ENCODE data around the gene HNRNPH1.
"Not testable (repeated sequence)": the region's sequence is repeated elsewhere in the genome, so short reads cannot be mapped to it uniquely, and the experiment has no call there.

The HNRNPH1 gene, protein sequence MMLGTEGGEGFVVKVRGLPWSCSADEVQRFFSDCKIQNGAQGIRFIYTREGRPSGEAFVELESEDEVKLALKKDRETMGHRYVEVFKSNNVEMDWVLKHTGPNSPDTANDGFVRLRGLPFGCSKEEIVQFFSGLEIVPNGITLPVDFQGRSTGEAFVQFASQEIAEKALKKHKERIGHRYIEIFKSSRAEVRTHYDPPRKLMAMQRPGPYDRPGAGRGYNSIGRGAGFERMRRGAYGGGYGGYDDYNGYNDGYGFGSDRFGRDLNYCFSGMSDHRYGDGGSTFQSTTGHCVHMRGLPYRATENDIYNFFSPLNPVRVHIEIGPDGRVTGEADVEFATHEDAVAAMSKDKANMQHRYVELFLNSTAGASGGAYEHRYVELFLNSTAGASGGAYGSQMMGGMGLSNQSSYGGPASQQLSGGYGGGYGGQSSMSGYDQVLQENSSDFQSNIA

DNA sequence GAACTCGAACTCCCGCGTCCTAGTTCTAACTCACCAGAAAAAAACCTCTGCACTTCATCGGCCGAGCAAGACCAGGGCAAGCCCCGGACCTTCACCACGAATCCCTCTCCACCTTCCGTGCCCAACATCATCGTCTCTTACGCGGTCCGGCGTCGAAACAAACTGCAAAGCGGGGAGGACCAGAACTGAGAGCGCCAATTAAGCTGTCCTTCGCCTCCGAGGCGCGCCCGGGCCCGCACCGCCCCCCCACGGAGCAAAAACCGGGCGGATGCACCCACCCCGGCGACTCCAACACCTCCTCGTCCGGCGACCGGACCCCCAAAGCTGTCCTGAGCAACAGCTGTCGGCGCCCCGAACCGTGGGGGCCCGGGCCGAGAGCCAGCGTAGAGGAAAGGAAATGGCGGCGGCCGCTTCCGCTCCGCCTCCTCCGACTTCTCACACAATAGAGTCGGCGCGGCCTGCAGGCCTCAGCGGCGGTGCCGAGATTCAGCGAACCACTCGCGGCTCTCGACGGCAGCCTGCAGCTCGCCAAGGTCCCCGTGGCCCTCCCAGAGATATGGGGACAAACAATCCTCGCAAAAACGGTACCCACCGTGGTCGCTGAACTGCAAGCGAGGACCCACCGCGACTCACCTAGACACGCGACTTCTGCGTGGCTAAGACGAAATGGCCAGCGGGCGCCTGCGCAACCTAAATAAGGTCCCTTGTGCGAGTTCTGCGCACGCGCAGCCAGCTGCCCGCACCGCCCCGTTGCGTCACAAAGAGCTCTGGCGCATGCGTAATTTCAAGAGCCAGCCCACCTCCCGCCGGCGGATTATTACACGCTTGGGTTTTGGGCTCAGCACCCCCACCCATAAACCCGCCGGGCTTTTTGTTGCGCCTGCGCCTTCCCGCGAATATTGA, at the start of gene HNRNPH1:
HNRNPH1 (minus strand) TSS at position 669 of the 903 bp plus-strand sequence; CDS start at position 131, 538 bp downstream.
- peak; percentile 99 for DNase-seq (ENCODE audit: low spot score)

DNA sequence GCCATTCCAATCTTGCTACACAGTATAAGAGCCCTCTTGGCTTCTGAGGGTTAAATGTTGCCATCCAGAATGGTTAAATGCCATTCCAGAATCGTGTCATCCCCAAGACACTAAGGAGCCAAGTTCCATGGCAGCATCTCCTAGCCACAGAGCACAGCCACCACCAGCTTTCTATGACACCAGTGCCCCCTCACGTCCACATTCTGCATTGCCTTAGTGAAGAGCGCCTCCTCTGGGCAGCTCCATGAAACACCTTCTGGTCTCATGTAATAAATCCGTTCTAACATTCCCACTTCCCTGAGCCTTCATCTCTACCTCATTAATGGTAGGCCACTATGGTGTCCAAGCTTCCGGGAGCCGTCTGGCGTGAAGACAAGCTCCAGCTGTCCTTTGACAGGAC, 44.9 kb upstream of the HNRNPH1 start:
- DNase-seq (ENCODE audit: low spot score): peak; percentile 78

DNA sequence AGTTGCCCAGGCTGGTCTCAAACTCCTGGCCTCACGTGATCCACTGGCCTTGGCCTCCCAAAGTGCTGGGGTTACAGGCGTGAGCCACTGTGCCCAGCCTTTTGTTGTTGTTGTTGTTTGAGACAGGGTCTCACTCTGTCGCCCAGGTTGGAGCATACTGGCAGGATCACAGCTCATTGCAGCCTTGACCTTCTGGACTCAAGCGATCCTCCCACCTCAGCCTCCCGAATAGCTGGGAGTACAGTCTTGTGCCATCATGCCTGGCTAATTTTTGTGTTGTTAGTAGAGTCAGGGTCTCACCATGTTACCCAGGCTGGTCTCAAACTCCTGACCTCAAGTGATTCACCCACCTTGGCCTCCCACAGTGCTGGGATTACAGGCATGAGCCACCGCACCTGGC, 38.2 kb upstream of the HNRNPH1 start:
- DNase-seq (ENCODE audit: low spot score): not testable (repeated sequence)

DNA sequence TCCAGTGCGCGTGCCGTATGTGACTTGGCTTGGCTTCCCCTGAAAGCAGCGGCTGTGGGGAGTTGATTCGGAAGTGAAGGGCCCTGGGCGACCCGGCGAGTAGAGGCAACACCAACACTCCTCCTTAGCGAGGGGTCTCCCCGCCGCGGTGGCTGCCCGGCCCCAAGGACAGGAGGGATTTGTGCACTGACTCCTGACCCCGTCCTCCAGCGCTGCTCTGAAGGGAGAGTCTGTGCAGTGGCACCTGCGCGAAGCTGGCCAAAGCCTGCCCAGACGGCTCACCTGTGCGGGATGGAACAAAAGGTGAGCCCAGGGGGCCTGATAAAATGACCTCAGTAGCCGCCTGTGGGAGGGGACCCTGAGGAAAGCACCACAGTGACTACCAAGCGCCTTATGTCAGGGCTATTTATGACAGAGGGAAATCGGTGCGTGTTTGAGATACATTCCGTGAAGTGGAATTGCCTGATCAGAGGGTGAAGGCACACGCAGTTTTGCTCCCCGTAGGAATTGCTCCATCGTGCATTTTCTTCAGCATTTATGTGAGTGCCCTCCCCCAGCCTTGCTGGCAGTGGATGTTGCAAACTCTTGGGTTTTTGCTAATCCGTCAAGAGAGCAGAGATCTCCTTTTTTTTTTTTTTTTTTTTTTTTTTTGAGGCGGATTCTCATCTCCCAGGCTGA, 34.8 kb upstream of the HNRNPH1 start:
- not testable (repeated sequence) for DNase-seq (ENCODE audit: low spot score)

DNA sequence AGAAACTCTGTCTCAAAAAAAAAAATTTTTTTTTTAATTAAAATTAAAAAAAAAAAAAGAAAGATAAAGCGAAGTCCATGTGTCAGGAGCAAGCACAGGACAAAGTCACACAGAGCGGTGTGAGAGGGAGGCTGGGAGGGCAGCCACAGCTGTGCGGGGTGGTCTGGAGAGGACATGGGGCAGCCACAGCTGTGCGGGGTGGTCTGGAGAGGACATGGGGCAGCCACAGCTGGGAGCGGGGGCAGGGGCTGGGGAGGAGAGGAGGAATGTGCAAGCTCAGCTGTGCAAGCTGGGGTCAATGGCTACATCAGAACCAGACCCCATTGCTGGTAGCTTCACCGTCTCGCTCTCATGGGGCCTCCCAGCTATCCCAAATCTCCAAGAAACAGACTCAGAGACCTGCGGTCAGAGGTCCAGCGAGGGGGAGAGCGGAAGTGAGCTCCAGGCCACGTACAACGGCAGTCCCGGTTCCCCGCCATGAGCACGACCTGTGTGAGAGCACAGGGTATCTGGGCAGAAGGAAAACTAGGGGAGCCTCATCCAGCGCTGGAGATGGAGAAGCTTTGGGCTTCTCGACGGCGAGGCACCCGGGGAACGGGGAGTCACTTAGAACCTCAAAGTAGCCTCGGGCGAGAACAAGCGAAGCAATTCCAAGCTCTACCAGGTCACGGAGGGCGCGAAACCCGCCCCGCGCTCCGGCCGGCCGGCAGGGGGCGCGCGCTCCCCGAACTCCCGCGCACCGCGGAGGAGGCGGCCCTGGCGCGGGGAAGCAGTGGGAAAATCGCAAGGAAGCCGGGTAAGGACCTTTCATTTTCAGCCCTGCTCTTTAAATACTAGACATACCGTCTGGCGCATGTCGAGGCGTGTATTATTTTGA, 34.1 kb upstream of the HNRNPH1 start:
- DNase-seq (ENCODE audit: low spot score): not testable (repeated sequence)

DNA sequence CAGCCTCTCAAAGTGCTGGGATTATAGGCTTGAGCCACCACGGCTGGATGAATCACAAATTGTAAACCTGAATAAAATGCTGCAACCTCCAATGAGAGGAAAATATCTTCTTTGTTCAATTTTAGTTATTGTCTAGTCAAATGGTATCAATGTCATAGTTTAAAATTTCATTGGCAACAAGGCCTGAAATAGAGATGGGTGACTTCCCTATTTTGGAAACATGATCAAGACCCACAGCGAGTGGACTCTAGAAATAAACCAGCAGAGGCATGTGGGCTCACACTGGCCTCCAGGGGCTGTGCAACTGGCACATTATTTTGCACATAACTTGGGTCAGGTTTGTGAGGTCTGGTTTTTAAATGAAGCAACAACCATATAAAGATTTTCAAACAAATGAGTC, 29.7 kb upstream of the HNRNPH1 start:
- not testable (repeated sequence) for DNase-seq (ENCODE audit: low spot score)

DNA sequence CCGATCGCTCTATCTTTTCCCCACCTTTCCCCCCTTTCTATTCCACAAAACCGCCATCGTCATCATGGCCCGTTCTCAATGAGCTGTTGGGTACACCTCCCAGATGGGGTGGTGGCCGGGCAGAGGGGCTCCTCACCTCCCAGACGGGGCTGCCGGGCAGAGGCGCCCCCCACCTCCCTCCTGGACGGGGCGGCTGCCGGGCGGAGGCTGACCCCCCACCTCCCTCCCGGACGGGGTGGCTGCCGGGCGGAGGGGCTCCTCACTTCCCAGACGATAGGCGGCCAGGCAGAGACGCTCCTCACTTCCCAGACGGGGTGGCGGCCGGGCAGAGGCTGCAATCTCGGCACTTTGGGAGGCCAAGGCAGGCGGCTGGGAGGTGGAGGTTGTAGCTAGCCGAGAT, 26.8 kb upstream of the HNRNPH1 start:
- DNase-seq (ENCODE audit: low spot score): not testable (repeated sequence)

DNA sequence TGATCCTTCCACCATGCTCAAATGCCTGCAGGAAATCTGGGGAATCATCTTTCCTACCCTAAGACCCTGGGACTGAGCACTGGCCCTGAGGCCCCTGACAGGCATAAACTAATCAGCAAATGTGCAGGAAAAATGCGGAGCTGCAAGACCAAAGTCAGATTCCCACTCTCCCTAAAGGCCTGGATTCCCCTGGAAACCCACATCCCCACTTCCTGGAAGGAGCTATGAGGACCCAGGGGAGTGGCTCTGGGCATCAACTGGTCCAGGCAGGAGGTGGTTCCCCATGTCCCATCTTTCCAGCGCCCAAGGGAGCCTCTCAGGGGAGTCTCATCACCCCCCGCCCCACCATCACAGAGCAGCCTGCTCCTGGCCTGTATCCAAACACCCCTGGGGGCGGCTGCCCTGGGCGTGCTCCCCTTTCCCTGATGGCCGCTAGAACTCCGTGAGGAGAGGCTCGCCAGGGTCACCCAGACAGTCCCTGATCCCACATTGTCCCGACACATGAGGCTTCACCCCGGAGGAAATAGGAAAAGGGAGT, 25.8 kb upstream of the HNRNPH1 start:
- DNase-seq (ENCODE audit: low spot score): not testable (repeated sequence)

DNA sequence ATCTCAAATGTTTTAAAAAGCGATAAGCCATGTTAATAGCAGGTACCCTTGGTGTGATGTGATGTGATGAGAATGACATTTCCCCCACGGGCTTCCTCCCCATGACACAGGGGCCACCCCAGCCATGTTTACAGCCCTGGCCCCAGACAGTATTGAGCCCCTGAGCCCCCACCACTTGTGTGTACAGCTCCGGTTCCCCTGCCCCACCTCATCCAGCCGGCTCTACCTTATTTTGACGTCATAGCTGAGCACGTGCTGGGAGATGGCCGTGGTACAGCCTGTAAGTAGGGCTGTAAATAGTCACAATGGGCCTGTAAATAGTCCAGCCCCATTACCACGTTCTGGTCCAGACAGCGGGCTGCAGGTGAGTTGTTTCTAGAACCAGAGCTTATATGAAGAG, 24.9 kb upstream of the HNRNPH1 start:
- DNase-seq (ENCODE audit: low spot score): no peak

DNA sequence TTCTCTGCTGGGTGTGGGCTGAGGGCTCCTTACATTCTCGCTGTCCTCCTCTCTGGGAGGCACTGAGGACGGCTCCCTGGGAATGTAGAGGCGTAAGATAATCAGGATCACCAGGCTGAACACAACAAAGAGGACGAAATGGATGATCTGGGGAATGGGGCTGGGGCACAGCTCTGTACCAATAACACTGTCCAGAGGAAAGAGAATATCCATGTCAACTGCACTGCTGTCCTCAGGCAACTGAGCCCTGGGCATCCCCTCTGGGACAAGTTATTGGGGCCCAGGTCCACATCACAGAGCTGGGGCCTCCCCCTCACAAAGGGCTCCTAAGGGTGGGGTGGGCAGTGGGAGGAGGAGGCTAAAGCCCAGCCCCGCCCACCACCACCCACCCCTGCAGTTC, 21.3 kb upstream of the HNRNPH1 start:
- DNase-seq (ENCODE audit: low spot score): not testable (repeated sequence)

DNA sequence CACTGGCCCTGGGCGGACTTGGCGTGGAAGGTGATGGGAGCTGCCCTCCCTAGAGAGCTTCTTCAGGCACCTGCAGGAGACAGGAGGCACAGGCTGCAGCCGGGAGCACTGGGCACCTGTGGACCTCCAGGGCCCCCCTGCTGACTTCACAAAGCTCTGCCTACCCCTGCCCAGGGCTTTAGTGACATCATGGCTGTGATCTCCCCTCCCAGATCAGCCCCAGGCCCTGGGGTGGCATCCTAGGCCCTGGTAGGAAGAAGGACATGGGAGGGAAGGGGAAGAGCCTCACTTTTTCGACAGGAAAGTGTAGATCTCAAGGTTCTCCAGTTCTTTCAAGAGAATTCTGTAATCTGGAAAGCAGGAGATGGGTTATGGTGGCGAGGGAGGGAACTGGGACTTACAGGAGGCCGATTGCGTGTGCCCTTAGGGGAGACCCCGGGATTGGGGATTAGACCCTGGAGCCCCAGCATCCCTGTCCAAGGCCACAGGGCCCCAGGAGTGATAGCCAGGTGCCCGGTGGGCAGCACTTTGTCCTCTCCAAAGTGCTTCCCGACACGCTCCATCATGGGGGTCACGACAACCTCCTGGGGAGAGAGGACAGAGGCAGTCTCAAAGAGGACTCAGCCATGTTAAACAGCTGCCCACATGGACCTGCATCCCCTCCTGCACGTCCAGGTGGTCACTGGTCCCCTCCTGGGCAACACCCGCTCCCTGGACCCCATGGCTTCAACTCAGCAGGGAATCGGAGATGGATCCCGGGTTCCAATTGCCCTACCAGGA, 19.9 kb upstream of the HNRNPH1 start:
- DNase-seq (ENCODE audit: low spot score): not testable (repeated sequence)

DNA sequence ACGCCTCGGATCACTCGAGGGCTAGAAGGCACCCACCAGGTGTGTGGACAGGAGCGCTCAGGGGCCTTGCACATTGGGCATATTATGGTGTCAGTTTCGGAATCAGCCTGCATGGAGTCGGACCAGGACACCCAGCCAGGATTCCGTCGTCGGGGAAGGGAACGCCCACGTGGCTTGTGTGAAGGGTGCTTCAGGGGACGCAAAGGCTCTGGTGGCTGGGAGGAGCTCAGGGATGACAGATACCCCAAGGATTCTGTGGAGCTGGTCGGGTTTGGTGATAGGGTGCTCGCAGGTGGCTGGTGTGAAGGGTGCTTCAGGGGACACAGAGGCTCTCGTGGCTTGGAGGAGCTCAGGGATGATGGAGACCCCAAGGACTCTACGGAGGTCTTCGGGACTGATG, 19.2 kb upstream of the HNRNPH1 start:
- DNase-seq (ENCODE audit: low spot score): not testable (repeated sequence)

DNA sequence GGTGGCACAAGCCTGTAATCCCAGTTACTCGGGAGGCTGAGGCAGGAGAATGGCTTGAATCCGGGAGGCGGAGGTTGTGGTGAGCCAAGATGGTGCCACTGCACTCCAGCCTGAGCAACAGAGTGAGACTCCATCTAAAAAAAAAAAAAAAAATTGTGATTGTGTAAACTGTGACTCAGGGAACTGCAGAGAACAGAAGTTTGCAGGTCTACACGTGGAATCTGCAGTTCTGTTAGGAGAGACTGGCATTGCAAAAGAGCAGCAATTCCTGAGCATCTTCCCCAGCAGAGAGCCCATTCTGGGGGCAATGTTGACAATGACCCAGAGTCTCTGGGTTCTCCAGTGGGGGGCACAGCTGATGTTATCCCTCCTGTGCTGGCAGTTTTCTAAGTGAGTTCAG, 18.3 kb upstream of the HNRNPH1 start:
- not testable (repeated sequence) for DNase-seq (ENCODE audit: low spot score)

DNA sequence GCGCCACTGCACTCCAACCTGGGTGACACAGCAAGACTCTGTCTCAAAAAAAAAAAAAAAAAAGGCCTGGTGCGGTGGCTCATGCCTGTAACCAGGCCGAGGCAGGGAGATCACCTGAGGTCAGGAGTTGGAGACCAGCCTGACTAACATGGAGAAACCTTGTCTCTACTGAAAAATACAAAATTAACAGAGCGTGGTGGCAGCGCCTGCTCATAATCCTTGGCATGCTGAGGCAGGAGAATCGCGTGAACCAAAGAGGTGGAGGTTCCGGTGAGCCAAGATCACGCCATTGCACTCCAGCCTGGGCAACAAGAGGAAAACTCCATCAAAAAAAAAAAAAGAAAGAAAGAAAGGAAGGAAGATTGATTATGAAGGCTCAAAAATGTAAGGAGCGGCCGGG, 15.8 kb upstream of the HNRNPH1 start:
- not testable (repeated sequence) for DNase-seq (ENCODE audit: low spot score)

DNA sequence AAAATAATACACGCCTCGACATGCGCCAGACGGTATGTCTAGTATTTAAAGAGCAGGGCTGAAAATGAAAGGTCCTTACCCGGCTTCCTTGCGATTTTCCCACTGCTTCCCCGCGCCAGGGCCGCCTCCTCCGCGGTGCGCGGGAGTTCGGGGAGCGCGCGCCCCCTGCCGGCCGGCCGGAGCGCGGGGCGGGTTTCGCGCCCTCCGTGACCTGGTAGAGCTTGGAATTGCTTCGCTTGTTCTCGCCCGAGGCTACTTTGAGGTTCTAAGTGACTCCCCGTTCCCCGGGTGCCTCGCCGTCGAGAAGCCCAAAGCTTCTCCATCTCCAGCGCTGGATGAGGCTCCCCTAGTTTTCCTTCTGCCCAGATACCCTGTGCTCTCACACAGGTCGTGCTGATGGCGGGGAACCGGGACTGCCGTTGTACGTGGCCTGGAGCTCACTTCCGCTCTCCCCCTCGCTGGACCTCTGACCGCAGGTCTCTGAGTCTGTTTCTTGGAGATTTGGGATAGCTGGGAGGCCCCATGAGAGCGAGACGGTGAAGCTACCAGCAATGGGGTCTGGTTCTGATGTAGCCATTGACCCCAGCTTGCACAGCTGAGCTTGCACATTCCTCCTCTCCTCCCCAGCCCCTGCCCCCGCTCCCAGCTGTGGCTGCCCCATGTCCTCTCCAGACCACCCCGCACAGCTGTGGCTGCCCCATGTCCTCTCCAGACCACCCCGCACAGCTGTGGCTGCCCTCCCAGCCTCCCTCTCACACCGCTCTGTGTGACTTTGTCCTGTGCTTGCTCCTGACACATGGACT, 11.1 kb upstream of the HNRNPH1 start:
- DNase-seq (ENCODE audit: low spot score): not testable (repeated sequence)

DNA sequence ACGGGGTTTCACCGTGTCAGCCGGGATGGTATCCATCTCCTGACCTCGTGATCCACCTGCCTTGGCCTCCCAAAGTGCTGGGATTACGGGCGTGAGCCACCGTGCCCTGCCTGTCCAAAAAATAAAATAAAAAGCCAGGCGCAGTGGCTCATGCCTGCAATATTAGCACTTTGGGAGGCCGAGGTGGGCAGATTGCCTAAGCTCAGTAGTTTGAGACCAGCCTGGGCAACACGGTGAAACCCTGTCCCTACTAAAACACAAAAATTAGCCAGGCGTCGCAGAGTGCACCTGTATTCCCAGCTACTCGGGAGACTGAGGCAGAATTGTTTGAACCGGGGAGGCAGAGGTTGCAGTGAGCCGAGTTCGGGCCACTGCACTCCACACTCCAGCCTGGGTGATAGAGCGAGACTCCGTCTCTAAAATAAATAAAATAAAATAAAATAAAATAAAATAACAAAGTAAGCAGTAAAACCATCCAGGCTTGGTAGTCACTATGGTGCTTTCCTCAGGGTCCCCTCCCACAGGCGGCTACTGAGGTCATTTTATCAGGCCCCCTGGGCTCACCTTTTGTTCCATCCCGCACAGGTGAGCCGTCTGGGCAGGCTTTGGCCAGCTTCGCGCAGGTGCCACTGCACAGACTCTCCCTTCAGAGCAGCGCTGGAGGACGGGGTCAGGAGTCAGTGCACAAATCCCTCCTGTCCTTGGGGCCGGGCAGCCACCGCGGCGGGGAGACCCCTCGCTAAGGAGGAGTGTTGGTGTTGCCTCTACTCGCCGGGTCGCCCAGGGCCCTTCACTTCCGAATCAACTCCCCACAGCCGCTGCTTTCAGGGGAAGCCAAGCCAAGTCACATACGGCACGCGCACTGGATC, 10.3 kb upstream of the HNRNPH1 start:
- not testable (repeated sequence) for DNase-seq (ENCODE audit: low spot score)

DNA sequence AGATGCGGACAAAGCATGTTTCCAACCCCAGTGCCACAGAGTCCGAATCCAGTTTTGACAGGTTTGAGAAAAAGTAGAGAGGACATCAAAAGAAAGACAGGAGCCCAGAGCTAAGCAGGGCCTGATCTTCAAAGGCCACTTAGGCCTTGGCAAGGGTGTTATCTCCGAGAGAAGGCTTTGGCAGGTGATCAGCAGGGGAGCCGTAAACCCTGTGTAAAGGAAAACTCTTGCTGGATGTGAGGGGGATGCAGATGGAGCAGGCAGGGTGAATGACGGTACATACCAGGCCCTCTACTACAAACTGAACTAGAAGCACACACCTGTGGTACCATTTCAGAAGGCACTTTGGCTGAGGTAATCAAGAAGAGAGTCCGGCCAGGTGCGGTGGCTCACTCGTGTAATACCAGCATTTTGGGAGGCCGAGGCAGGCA, 1.4 kb upstream of the HNRNPH1 start:
- no peak for DNase-seq (ENCODE audit: low spot score)
